Cardiac fibroblast (primary cell): ENCODE data around the gene POMT1.

Experiments used
- DNase-seq, 2 donors: peaks; one replicate each; pipeline versions ENCODE4 v3.0.0 to v3.0.0-alpha.2; 2010; ENCODE audit warnings: low read depth in 2 of 2
- H3K4me3 ChIP-seq, 2 donors: replicated peaks in 1 of 2; 1 replicate in 1 of 2; 2 replicates in 1 of 2; pipeline ENCODE4 v1.5.1; 2011; ENCODE audit warnings: low read depth in 2 of 2, low read length in 2 of 2, mild to moderate bottlenecking in 2 of 2, moderate library complexity in 1 of 2
- CTCF ChIP-seq: IDR thresholded peaks from one replicate; pipeline ENCODE4 v1.5.1; 2011; ENCODE audit warnings: low read depth, mild to moderate bottlenecking, low read length, inconsistent platforms

The POMT1 gene

GRCh38 chr9:131552030-131552429 lies 49.3 kb downstream of the POMT1 start:
- H3K4me3 ChIP-seq = no peak overlapping the region
- no peak for DNase-seq
- no peak for TF ChIP-seq CTCF

- DNase-seq = no peak
- TF ChIP-seq CTCF = no peak
These were observed 51.5 kb downstream of the POMT1 start for GRCh38 chr9:131554087-131554842.

GRCh38 chr9:131554843-131555351 lies 52.2 kb downstream of the POMT1 start:
- TF ChIP-seq CTCF = no peak
- no peak overlapping the region for H3K4me3 ChIP-seq
- DNase-seq = no peak

More at GRCh38 chr9:131554087-131554842, 51.5 kb downstream of the POMT1 start:
- no peak overlapping the region for H3K4me3 ChIP-seq

GRCh38 chr9:131555841-131556673 lies 53.3 kb downstream of the POMT1 start:
- DNase-seq = no peak
- TF ChIP-seq CTCF = no peak

GRCh38 chr9:131557855-131558548 lies 55.3 kb downstream of the POMT1 start:
- TF ChIP-seq CTCF = no peak
- H3K4me3 ChIP-seq = no peak overlapping the region
- no peak for DNase-seq

More at GRCh38 chr9:131555841-131556673, 53.3 kb downstream of the POMT1 start:
- H3K4me3 ChIP-seq = no peak overlapping the region

DNA sequence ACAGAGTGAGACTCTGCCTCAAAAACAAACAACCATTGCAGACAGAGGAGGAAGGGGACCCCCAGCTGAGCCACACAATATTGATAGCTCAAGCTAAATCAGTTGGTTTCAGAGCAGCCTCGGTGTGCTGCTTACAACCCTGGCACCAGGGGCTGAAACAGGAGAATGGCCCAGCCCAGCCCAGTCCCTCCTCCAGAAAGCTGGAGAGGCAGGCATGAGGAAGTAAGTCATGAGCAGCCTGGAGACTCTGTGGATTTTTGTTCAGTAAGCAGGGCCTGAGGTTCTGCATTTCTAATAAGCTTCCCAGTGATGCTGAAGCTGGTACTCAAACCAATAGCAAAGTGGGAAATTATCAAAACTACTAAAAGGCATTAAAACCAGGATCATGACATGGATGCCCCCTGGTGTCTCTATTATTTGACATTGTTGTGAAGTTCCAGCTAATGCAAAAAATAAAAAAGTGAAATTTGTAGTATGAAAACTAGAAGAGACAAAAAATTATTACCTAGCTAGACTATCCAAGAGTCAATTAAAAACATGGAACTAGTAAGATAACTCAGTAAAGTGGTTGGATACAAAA lies 56.8 kb downstream of the POMT1 start:
- peak in 1 of 2 donors; percentile 6 for DNase-seq

More for the DNA sequence above, 56.8 kb downstream of the POMT1 start:
- TF ChIP-seq CTCF = no peak
- H3K4me3 ChIP-seq = no peak overlapping the region
